ENCODE measurements around the gene FCN3.

GRCh38 chr1:27414091-27414490 lies 39.5 kb upstream of the FCN3 start:
- TF ChIP-seq SREBF2 (CRISPR knock-in tag; IDR thresholded peaks at IDR 0.05) (no peak), SMAD2 (IDR thresholded peaks at IDR 0.05; ENCODE audit: low read depth, low read length) (no peak), ELF4 (CRISPR knock-in tag; IDR thresholded peaks at IDR 0.05) (no peak), ZBTB11 (CRISPR knock-in tag; IDR thresholded peaks at IDR 0.05) (no peak), CTCF (IDR thresholded peaks at IDR 0.05 in 2 of 3, conservative IDR thresholded peaks at IDR 0.05 in 1 of 3; ENCODE audit: insufficient read depth in 2 of 3, low read depth in 1 of 3, low read length in 3 of 3) (no peak), JUND (IDR thresholded peaks at IDR 0.05; ENCODE audit: borderline replicate concordance, low read depth, low read length) (no peak), JUND (tag; IDR thresholded peaks at IDR 0.05; ENCODE audit: borderline replicate concordance, low read depth, low read length) (no peak), TAF1 (IDR thresholded peaks at IDR 0.05; ENCODE audit: control insufficient read depth, extremely low read depth, insufficient read depth, low read length, severe bottlenecking) (no peak)
